Lower leg skin (tissue), 3 donors: Measurements from ENCODE around the gene PPP1R15B.

Experiments used
- POLR2A ChIP-seq, 2 donors: fragments of 450-650 bp; IDR thresholded peaks; one replicate each; pipeline ENCODE4 v1.6.1; 2016 to 2017; ENCODE audit warnings: antibody characterized with exemption in 2 of 2, mild to moderate bottlenecking in 1 of 2, moderate library complexity in 1 of 2
- TF ChIP-seq, protein P1 (sequence below), 3 donors: fragments of 450-650 bp; IDR thresholded peaks; one replicate each; pipeline ENCODE4 v1.5.1; 2016; ENCODE audit warnings: antibody characterized with exemption in 3 of 3, mild to moderate bottlenecking in 3 of 3, moderate library complexity in 2 of 3

DNA sequence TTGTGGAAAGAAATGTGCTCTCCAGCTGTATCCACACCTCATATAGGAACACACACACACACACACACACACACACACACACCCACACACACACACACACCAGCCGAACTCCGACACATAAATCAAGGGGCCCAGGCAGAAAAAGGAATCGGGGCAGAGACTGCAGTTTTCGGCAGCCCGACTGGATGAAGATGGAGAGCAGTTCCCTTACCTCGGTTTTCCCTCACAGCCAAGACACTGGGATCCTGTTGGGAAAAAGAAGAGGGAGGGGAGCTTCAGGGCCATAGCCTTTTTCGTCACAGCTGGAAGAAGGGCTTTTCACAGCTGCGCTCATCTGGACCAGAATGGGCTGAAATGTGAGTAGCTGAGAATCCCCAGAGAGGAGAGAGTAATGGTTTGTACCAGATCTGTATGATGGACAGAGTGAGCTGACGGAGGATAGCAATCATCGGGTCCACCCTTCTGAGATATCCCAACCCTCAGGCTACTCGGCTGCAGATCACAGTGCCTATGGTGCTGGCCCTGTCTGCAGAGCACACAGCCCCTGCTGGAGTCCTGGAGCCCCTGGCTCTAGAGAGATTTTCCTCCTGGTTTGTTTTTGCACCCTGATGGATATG lies 45.3 kb upstream of the PPP1R15B start:
- TF ChIP-seq, protein P1, sequence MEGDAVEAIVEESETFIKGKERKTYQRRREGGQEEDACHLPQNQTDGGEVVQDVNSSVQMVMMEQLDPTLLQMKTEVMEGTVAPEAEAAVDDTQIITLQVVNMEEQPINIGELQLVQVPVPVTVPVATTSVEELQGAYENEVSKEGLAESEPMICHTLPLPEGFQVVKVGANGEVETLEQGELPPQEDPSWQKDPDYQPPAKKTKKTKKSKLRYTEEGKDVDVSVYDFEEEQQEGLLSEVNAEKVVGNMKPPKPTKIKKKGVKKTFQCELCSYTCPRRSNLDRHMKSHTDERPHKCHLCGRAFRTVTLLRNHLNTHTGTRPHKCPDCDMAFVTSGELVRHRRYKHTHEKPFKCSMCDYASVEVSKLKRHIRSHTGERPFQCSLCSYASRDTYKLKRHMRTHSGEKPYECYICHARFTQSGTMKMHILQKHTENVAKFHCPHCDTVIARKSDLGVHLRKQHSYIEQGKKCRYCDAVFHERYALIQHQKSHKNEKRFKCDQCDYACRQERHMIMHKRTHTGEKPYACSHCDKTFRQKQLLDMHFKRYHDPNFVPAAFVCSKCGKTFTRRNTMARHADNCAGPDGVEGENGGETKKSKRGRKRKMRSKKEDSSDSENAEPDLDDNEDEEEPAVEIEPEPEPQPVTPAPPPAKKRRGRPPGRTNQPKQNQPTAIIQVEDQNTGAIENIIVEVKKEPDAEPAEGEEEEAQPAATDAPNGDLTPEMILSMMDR (IDR thresholded peaks at IDR 0.05): no peak
- no peak for TF ChIP-seq POLR2A (IDR thresholded peaks at IDR 0.05)
